HG03135 (cell line): ENCODE measurements around the gene IFT122.
"Not testable (repeated sequence)": the region's sequence is repeated elsewhere in the genome, so short reads cannot be mapped to it uniquely, and the experiment has no call there.

ENCODE experiments used
- ATAC-seq: cut with Tn5 transposase; IDR thresholded peaks from one replicate; pipeline ENCODE4 v1.9.1; 2021; ENCODE audit warnings: mild to moderate bottlenecking, moderate library complexity; ENCODE audit not compliant: unreplicated experiment

Gene IFT122, protein sequence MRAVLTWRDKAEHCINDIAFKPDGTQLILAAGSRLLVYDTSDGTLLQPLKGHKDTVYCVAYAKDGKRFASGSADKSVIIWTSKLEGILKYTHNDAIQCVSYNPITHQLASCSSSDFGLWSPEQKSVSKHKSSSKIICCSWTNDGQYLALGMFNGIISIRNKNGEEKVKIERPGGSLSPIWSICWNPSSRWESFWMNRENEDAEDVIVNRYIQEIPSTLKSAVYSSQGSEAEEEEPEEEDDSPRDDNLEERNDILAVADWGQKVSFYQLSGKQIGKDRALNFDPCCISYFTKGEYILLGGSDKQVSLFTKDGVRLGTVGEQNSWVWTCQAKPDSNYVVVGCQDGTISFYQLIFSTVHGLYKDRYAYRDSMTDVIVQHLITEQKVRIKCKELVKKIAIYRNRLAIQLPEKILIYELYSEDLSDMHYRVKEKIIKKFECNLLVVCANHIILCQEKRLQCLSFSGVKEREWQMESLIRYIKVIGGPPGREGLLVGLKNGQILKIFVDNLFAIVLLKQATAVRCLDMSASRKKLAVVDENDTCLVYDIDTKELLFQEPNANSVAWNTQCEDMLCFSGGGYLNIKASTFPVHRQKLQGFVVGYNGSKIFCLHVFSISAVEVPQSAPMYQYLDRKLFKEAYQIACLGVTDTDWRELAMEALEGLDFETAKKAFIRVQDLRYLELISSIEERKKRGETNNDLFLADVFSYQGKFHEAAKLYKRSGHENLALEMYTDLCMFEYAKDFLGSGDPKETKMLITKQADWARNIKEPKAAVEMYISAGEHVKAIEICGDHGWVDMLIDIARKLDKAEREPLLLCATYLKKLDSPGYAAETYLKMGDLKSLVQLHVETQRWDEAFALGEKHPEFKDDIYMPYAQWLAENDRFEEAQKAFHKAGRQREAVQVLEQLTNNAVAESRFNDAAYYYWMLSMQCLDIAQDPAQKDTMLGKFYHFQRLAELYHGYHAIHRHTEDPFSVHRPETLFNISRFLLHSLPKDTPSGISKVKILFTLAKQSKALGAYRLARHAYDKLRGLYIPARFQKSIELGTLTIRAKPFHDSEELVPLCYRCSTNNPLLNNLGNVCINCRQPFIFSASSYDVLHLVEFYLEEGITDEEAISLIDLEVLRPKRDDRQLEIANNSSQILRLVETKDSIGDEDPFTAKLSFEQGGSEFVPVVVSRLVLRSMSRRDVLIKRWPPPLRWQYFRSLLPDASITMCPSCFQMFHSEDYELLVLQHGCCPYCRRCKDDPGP

DNA sequence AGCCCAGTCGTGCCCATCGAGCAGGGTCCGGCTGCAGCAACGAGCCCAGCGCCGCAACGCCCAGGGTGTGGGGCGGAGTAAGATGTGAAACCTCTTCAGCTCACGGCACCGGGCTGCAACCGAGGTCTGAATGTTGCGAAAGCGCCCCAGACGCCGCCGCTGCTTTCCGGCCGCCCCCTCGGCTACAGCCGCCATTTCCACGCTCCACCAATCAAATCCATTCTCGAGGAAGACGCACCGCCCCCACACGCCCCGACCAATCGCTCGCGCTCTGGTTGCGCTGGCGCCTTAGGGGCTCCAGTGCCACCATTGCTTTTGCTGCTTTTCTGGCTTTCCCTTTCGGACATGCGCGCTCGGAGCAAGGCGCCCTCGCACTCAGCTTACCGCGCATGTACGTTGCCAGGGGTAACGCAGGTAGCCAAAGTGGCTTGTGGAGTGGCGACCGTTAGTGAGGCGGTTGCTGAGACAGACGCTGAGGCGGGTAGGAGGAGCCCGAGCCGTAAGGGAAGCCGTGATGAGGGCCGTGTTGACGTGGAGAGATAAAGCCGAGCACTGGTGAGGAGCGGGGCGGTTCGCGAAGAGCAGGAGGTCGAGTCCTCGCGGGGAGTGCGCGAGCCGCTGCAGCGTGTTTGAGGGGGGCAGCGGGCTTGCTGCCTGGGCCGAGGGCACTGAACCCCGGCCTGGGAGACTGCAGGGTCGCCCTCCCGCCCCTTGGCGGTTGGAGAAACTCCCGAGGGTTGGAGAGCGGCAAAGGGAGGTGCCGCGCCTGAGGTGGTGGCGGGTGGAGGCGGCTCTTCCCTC, at the start of gene IFT122, which contains the start of gene MBD4:
IFT122 (plus strand) TSS at position 408 of the 801 bp plus-strand sequence; CDS start at position 515, 107 bp downstream.
MBD4 (minus strand) TSS at position 132 of the 801 bp plus-strand sequence; CDS start at position 17, 115 bp downstream.
- peak; percentile 89 for ATAC-seq

DNA sequence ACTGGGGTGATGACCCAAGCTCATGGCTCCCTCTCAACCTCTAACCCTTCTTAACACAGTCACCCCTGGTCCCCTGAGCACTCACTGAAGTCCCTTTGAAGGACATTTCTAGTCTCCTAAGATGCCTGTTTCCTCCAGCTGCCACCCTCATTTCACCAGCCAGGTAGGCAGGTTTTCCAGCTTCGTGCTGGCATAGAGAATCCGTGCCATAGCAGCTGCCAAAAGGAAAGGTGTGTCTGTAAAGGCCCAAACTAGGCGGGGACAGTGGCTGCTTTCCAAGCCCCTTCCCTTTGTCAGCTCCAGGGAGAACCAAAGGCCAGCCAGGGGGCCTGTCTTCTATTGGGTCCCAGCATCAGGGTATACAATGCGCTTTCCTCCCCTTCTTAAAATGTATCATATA, 48.4 kb upstream of the IFT122 start:
- not testable (repeated sequence) for ATAC-seq

DNA sequence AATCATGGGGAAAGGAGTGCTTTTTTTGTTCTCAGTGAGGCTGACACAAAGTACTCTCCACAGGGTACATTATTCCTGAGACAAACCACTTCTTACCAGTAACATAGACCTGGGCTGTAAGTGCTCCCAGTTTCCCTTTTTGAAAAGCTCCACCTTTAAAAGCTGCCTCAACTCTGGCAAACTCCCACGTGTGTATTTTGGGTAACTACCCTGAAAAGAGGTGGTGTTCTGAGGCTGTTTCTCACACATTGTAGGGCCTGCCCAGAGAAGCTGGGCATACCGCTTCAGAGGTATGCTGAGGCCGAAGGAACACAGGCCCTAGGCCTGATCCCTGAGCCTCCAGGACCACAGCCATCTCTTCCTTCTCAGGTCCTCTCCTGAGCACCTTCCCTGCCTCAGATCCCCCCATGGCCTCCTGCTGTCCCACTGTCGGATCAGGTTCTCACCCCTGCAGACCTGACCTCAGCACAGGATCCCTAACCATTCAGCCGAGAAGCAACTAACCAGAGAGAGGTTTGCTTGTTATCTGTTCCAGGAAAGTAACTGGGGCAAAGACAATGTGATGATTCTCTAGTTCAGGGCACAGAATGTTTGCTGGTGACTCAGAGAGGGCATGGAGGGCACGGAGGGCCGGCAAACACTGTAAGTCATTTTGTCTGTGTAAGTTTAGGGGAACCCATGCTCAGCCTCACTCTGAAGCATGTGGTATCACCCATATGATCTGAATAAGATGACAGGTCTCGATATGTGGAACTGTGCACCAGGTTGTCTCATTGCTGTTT, 47.7 kb upstream of the IFT122 start:
- not testable (repeated sequence) for ATAC-seq

DNA sequence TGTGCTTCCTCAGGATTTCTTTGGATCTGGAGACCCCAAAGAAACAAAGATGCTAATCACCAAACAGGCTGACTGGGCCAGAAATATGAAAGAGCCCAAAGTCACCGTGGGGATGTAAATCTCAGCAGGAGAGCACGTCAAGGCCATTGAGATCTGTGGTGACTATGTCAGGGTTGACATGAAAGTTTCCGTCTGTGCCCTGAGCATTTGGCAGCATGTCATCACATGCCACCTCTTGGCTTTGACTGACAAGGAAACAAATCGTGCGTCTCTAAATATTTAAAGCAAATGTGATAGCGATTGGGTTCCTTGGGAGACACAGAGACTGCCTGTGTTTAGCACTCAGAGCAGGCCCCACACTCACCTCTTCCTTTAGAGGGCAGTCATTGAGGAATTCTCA, 46.8 kb upstream of the IFT122 start:
- no peak for ATAC-seq

DNA sequence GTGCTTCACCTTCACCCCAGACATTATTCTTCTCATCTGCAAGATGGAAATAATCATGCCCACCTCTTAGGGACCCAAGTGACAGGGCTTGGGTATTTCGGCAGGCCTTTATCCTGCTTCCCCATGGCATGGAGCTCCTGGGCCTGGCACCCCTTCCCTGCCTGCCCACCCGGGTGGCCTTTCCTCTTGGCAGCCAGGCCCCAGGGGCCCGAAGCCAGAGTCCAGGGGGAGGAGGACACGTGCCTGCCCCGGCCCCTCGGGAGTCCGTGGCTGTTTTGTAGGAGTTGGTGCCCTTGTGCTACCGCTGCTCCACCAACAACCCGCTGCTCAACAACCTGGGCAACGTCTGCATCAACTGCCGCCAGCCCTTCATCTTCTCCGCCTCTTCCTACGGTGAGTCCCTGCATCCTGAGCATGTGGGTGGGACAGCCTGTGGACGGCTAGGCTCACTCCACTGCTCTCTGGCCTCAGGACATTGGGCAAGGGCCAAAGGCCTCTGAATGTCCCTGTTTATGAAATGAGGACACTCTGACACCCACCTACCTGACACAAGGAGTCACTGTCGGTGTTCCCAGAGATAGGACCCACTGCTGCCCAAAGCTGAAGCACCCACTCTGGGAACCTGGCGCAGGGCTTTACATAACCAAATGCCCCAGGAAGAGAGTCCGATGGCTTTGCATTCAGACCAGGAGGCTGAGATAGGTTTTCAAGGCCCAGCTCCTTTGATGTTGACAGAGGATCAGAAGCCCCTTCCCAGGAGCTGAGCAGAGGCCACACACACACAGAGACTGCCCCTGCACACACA, 46.1 kb upstream of the IFT122 start:
- ATAC-seq, result not testable (repeated sequence)

DNA sequence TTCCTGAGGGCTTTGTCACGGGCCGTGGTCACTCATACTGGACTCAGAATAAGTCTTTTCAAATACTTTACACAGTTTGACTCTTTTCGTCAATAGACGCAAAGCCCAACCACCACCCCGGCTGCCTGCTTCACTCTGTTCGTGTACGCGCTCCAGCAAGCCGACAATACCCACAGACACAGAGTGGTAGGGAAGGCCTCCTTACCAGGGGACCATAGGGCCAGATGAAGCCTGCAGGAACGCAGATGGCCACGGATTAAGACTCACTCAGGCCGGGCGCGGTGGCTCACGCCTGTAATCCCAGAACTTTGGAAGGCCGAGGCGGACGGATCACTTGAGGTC, 41.2 kb upstream of the IFT122 start:
- ATAC-seq, result peak; percentile 21

DNA sequence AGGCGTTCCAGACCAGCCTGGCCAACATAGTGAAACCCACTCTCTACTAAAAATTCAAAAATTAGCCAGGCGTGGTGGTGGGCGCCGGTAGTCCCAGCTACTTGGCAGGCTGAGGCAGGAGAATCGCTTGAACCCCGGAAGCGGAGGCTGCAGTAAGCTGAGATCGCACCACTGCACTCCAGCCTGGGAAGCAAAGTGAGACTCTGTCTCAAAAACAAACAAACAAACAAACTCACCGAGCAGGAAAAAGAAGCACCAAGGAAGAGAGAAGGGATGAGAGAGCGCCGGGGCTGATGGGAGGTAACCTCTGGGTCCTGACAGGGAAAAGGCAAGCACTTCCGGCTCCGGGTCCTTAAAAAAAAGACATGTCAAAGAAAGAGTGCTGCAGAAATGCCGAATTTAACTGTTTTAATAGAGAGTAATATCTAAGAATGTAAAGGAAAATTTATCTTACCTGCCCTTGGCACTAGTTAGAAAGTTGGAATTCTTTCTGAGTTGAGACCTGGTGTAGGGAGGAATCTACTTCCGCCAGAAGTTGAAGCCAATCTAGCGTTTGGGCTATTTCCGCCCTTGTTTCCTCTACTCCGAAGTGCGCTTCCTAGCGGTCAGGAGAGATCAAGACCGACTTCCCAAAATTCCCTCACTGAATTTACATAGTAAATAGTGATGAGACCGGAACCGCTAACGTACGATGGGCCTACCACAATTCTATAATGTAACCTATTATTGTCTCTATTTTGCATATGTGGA, 40.7 kb upstream of the IFT122 start:
- ATAC-seq, result peak; percentile 73

DNA sequence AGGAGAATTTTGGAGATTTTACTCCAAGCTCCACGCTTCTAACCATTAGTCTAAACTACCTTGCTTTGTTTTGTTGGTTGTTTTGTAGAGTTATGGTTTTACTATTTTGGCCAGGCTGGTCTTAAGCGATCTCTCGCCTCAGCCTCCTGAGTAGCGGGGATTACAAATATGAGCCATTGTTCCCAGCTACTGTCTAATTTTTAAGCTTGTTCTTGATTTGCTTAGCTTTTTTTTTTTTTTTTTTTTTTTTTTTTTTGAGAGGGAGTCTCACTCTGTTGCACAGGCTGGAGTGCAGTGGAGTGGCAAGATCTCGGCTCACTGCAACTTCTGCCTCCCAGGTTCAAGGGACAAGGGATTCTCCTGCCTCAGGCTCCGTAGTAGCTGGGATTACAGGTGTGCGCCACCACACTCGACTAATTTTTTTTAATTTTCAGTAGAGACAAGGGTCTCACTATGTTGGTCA, 40.1 kb upstream of the IFT122 start:
- no peak for ATAC-seq

DNA sequence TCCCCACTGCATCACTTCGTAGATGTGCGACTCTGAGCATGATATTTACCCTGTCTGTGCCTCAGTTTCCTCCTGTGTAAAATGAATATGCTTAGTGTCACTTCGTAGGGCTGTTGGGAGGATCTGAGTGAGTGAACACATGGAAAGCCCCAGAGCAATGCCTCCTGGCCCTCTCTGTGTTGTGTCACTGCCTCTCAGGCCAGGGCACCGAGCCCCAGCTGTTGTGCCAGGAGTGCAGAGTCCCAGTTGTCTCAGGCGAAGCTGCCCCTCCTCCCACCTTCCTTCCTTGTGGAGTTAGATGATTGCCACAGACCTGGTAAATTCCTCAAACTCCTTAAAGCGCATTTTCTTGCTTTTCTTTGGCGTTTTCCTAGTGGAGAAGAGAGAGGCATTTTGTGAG, 37.8 kb upstream of the IFT122 start:
- no peak for ATAC-seq

DNA sequence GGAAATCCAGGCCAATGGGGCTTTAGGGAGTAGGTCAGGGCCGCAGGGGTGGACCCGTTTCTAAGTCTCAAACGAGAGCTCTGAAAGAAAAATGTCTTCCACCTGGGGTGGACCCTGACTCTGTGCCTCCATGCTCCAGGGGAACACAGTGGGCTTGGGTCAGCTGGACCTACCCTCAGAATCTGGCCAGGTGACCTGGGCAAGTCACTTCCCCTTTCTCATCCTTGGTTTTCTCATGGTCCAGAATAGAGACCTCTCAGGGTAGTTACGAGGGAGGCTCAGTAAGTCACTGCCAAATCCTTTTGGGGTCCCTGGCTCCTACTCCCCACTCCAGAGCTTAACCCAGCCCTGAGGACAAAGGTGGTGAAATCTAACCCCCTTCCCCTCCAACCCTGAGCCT, 37.4 kb upstream of the IFT122 start:
- ATAC-seq, result no peak

DNA sequence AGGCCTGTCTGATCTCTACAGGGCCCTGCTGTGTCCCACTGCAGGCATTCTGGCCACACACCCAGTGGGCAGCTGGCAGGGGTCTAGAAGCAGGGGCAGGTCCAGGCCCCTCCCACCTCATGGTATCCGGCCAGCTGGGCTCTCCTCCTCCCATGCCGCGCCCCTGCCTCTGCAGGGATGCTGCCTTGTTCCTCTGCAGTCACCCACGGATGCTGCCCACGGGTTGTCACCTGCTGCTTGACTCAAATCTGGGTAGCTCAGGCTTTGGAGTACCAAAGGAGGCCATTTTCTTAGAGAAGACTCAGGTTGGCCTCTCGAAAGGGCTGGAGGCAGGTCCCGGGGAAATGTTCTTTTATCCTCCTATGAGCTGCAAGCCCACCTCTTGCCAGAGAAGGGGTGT, 36.6 kb upstream of the IFT122 start:
- ATAC-seq, result no peak

DNA sequence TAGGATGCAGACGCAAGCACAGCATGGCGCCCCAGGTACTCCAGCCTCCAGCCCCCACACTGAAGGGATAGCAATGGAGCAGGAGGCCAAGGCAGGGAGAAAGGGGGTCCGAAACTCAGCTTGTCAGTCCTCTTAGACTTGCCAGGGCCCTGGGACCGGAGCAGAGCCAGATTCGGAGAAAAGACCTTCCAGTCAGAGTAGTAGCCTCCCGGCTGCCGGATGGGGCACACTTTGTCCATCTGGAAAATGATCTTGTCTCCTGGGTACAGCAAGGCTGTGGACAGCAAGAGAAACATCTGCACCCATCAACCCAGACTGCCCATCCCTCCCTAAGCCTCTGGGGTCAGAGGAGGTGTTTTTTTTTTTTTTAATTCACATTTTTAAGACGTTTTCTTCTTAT, 35.9 kb upstream of the IFT122 start:
- no peak for ATAC-seq

DNA sequence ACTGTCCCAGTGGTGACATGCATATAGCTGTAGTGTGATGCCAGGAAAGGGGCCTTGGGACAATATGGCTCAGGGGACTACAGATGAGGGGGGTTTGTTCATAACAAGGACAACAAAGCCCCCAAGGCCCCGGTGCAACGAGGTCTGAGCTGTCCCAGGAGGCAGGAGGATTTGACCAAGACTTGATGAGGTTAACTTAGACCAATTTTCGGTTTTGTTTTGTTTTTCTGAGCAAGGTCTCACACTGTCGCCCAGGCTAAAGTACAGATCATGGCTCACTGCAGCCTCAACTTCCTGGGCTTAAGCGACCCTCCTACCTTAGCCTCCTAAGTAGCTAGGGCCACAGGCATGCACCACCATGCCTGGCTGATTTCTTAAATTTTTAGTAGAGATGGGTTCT, 35.4 kb upstream of the IFT122 start:
- no peak for ATAC-seq

DNA sequence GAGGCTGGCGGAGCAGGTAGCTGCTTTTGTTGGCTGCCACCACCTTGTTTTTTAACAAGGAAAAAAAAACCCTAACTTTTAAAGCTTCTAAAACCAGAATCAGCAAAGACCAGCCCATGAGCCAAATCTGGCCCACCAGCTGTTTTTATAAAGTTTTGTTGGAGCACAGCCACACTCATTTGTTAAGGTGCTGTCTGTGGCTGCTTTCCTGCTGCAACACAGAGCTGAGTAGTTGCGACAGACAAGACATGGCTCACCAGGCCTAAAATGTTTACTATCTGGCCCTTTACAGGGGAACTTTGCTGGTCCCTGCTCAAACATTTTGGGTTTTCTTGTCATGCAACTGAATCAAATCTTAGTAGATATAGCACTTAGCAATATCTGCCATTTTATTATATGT, 30.5 kb upstream of the IFT122 start:
- ATAC-seq, result no peak

DNA sequence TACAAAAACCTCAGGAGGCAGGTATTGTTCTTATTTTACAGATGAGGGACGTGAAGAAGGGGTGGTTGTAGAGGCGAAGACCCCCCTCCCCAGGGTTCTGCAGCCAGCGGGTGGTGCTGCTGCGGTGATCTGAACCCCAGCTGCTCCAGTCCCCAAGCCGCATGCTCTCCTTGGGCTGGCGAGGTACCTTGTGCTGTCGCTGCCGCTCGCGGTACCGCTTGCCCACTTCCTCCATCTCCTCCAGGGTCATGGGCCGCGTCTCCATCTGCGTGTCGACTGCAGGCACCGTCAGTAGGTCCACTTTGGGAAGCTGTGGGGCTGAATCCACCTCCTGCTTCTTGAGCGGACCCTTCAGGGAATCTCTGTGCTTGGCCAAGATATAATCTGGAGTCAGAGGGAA, 29.1 kb upstream of the IFT122 start:
- ATAC-seq, result no peak

DNA sequence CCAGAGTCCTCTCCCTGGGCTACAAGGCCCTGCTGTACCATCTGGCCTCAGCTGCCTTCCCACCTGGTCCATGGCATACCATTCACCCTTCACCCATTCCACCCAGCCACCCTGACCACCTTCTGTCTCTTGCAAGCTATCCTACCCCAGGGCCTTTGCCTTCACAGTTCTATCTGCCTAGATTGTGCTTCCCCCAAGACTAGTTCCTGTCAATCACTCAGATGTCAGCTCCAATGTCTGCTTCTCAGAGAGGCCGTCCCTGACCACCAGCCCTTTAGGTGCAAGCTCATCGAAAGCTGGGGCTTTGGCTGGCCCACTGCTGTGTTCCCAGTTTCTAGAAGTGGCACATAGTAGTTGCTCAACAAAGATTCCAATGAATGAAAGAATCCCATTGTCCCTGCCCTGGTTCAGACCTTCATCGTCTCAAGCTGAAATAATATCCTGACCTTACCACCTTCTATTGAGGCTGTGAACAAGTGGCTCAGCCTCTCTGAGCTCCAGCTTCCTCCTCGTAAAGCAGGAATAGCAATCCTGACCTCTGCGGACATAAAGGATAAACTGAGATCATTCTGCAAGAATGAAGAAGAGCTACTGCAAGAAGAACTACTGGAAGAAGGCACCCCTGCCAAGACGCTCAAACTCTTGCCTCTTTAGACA, 27.4 kb upstream of the IFT122 start:
- no peak for ATAC-seq

DNA sequence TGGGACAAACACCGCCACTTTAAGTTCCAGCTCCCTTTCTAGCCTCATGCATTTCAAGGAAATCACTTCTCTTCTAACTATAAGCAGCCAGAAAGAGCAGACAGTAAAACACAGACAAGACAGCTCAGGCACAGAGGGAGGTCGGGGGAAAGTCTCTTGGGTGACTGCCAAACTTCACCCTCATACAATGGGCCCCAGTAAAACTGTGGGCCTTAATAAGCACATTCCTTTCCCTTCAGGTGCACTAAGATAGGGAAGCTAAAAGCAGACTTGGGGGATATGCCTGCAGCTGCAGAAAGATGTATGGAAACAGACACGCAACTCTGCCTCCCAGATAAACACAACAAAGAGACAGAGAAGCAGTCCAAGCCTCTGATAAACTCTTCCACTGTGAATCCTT, 26.8 kb upstream of the IFT122 start:
- ATAC-seq, result not testable (repeated sequence)
